IPS DF 19.7 (cell line): ENCODE data around the gene ZNF609.

ENCODE experiments used
- DNase-seq: peaks from one replicate; pipeline ENCODE4 v3.0.0-alpha.2; 2013; ENCODE audit warnings: low read depth, low spot score

Gene ZNF609

DNA sequence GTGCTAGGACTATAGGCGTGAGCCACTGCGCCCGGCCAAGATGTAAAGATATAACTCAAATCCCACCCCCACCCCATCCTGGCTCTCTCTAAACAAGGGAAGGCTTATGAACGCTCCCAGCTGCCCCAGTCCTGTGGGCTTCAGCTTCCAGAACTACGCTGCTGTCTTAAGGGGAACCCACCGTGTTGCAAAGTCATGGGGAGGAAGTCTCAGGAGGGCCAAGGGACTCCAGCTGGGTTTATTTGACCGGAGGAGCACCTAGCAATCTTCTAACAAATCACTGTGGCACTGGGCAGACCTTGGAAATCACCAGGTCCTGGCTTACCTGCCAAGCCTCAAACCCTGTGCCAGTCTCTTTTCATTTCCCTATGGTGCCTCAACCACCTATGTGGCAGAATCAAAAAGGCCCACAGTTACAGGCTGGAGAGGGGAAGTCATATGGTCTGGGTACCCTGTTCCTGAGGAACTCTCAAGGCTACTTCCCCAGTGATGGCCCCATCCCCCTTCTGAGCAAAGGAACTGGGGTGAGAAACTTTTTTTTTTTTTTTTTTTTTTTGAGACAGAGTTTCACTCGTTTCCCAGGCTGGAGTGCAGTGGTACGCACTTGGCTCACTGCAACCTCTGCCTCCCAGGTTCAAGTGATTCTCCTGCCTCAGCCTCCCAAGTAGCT is 231.7 kb downstream of the ZNF609 start:
- DNase-seq, result no peak

- no peak for DNase-seq
Measured at GRCh38 chr15:64693134-64693533, 232.8 kb downstream of the ZNF609 start.

DNA sequence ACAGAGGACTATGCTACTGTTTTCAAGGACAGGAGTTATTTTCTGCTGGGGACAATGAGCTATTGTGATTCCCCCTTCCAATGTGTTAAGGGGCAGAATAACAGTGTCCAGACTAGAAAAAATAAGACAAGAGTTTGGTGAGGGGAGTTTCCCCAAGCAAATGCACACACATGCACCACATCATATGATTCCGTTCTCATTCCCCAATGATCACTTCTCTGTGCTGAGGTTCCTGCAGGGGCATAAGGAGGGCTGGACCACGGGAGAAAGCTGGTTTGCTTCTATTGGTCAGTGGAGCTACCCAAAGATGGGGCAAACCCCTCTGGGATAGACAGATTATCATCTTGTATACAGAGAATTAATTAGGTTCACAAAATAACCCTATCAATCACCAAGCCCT is 234.4 kb downstream of the ZNF609 start:
- no peak for DNase-seq

DNA sequence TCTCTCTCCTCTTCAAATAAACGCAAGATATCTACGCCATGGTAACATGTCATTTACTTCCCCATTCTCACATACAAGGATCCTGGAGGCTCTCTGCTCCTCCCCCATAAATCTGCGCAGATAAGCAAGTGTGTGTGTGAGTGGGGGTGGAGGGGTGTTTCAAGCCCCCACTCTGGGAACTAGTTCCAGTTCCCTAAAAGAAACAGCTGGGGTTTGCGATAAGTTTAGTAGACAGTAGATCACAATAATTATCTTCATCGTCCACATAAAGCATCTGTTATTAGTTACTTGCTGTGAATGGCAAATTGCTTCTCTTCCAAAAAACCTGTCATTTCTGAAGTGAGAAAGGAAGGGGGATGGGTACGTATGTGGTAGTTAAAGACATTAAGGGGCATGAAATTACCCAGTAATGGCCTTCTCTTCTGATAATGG is 235.2 kb downstream of the ZNF609 start:
- no peak for DNase-seq

- no peak for DNase-seq
Measured at GRCh38 chr15:64696481-64696880, 236.1 kb downstream of the ZNF609 start.

- DNase-seq, result no peak
Measured at GRCh38 chr15:64697911-64698369, 237.6 kb downstream of the ZNF609 start.

DNA sequence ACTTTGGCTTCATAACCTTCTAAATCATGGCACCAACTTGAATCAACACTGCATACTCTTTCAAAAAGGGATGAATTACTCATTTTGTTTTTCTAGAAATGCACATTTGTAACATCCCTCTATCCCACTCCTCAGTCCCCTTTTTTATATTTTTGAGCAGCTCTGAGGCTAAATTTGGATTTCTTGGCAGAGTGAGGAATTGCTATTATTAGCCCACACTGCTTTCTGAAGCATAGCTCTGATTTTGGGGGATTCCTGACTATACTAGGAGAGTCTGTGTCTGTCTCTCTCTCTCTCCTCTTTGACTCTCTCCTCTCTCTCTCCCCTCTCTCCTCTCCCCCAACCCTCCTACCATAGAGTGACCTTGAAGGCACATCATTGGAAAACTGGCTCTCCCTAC is 238.4 kb downstream of the ZNF609 start:
- no peak for DNase-seq

DNA sequence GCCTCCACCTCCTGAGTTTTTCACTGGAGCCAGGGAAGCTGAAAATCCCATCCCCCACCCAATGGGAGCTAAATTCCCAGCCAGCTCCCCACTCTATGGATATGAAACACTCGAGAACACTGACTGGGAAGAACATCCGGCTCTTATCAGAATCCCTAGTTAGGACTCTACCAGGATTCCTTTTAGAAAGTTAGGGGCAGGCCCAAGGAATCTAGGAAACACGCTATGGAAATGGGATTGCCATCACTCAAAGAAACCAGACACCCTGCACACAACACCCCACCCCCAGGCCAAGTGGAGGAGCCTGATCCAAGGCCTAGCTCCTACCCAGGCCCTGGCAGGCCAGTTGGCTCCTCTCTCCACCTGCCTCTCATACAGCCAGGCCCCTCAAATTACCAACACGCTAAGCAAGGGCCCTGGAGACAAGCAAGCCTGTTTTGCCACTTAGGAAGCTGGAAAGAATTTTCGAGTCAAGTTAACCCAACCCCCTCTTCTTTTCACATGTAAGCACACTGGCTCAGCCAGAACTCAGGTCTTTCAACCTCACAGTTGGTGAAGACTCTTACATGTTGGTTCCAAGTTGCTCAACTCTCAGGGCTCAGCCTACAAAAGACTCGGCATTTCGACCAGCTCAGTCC is 239.5 kb downstream of the ZNF609 start:
- peak; percentile 84 for DNase-seq

DNA sequence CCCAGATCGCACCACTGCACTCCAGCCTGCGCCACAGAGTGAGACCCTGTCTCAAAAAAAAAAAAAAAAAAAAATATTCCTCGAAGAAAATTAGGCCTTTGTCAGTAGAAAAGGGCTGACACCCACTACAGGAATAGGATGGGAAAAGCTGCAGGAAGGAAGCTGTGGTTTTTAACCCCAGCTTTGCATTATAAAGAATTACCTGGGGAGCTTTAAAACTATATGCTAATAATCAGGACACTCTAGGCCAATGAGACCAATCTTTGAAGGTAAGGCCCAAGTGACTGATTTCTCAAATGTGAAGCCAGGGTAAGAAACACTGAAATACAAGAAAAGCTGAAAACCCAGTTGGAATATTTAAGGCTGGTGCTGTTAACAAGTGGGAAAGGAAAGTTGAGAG is 240.7 kb downstream of the ZNF609 start:
- no peak for DNase-seq

- DNase-seq, result no peak
Measured at GRCh38 chr15:64701482-64702184, 241.3 kb downstream of the ZNF609 start.

DNA sequence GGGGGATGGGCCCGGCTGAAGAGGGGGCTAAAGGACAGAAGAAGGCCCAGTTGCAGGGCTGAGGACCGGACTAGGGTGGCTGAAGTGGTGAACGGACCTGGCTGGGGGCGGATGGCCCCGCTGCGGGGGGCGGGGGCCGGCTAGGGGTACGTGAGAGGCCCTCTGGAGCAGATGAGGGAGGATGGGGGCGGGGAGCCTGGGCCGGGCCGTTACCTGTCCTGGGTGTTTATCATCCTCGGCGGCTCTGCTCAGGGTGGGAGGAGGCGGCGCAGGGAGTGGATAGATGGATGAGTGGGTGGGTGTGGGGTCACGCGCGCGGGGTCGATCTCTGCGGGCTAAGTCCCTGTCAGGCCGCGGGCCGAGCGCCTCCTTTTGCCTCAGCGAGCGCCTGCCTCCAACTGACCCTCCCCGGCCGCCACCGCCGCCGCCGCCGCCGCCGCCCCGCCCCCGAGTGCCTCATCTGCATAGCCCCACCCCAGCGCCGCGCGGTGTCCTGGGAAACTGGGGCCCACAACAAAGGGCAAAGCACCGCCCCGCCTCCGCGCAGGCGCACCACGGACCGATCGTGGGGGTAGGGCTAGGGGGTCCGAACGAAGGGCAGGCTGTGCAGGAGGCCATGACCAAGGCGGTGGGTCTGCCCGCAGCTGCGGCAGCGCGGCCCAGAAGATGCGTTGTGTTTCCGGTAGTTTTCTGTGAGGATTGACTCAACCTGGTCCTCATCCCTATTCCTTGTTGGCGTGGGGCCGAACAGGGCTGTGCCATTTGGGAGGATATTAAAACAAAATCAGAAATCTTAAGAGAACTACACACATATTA is 242.6 kb downstream of the ZNF609 start:
- no peak for DNase-seq

- DNase-seq, result no peak
Measured at GRCh38 chr15:64703632-64703959, 243.2 kb downstream of the ZNF609 start.

DNA sequence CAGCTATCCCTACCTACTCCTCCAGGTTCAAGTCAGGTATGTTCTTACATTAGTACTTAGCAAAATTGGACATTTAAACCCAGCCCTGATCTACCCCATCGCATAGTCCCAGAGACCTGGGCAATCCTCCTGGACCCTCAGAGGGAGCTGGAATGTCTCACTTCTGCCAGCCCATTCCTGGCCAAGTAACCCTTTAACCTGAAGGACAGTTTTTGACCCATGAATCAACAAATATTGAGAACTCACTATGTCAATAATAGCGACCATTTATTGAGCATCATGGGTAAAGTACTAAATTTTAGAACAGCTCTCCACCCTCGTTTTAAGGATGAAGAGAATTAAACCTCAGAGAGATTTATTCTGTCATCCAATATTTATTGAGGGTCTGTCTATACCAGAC is 244.6 kb downstream of the ZNF609 start:
- DNase-seq, result no peak

- DNase-seq, result no peak
Measured at GRCh38 chr15:64706011-64706911, 245.9 kb downstream of the ZNF609 start.

- no peak for DNase-seq
Measured at GRCh38 chr15:64710676-64711428, 250.5 kb downstream of the ZNF609 start.

GRCh38 chr15:64712353-64712752 is 252.0 kb downstream of the ZNF609 start:
- DNase-seq, result no peak

GRCh38 chr15:64713592-64713991 is 253.2 kb downstream of the ZNF609 start:
- no peak for DNase-seq

DNA sequence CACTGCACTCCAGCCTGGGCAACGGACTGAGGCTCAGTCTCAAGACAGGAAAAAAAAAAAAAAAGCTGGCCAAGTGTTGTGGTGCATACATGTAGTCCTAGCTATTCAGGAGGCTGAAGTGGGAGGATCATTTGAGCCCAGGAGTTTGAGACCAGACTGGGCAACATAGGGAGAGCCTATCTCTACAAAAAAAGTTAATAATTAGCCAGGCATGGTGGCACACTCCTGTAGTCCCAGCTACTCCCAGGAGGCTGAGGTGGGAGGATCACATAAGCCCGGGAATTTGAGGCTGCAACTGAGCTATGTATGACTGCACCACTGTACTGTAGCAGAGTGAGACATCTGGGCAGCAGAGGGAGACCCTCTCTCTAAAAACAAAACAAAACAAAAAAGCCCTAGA is 256.1 kb downstream of the ZNF609 start:
- no peak for DNase-seq

DNA sequence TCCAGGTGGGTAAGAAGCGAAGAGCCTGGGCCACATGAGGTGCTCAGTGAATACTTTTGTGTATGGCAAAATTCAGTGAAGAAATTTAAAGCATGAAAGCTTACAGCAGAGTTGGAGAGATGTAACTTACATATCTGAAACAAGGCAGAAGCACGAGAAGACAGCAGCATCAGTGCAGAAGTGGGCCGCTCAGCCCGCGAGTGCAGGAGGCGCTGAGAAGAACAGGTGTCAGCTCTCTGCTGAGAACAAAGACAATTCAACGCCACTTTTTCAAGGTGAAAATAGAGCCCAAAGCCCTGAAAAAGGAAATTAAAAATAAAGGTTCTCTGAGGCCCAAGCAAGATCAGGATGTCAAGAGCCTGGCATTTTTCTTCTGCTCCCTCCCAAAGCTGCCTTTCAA is 256.8 kb downstream of the ZNF609 start:
- DNase-seq, result no peak

GRCh38 chr15:64717735-64718495 is 257.5 kb downstream of the ZNF609 start:
- no peak for DNase-seq
